OCI-LY1 (cell line): Measurements from ENCODE around the gene ZNF175.

Experiments
- CTCF ChIP-seq: fragments of 200-600 bp; sonication (generic), shearing (Covaris generic); IDR thresholded peaks from 2 replicates; pipeline ENCODE4 v1.5.1; 2017; ENCODE audit warnings: mild to moderate bottlenecking, antibody characterized with exemption, low read length, moderate library complexity, mixed read lengths
- EZH2 ChIP-seq: fragments of 200-600 bp; sonication (generic), shearing (Covaris generic); IDR thresholded peaks from 2 replicates; pipeline ENCODE4 v1.8.0; 2017; ENCODE audit warnings: borderline replicate concordance, mixed run types, mild to moderate bottlenecking, antibody characterized with exemption, low read length, moderate library complexity, mixed read lengths

DNA sequence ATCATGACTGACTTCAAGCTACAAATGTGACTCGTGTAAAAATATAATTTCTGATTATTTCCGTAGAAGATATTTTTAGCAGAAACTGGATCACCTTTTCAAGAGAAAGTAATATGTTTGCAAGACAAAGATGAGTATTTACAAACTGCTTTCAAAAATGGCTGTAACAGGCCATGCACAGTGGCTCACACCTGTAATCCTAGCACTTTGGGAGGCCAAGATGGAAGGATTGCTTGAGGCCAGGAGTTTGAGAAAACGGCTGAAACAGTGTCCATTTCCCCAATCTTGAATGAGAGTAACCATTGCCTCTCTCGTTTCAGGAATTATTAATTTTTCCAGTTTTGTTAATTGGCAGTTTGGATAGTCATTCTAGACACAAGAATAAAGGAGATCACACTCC, 3.5 kb upstream of the ZNF175 start:
- TF ChIP-seq CTCF = no peak
- no peak for TF ChIP-seq EZH2
